PC-9 (cell line): ENCODE measurements around the gene BRSK1. TPM values are rescaled to one million over a fixed set of nuclear protein-coding genes. Genes with fewer than 3 reads are reported as not detected.

Experiments used
- BruUV-seq: library from RNA; stranded (reverse); fragments of 400-500 nt; replicated peaks from 2 replicates; lab custom pipeline; 2021; lab: Mats Ljungman, UMichigan
- CTCF ChIA-PET: fragments of 300-600 bp; sonication (Branson Sonifier 250); formaldehyde crosslinking; loops from one replicate; lab custom pipeline; 2022; ENCODE audit warnings: antibody characterized with exemption; lab: Charles Lee
- POLR2A ChIA-PET: fragments of 300-600 bp; sonication (Branson Sonifier 250); formaldehyde crosslinking; loops from one replicate; lab custom pipeline; 2022; ENCODE audit warnings: antibody characterized with exemption; ENCODE audit not compliant: unreplicated experiment; lab: Charles Lee
- DNase-seq, 2 experiments: peaks; one replicate each; pipeline versions ENCODE4 v3.0.0 to v3.0.0-alpha.2; 2015 to 2022; ENCODE audit warnings: mixed read lengths in 1 of 2
- H2AFZ ChIP-seq: fragments of 200-600 bp; sonication (generic); 2 replicates; pipeline ENCODE4 v1.8.1; 2017; ENCODE audit warnings: antibody characterized with exemption
- H3F3A ChIP-seq: fragments of 200-600 bp; sonication (generic); 2 replicates; pipeline ENCODE4 v1.8.1; 2017; ENCODE audit warnings: antibody characterized with exemption, mild to moderate bottlenecking, low read depth; ENCODE audit not compliant: insufficient read depth
- H3K27ac ChIP-seq: fragments of 200-600 bp; sonication (generic); 2 replicates; pipeline ENCODE4 v1.6.1; 2016; ENCODE audit warnings: mixed run types
- H3K27me3 ChIP-seq: fragments of 200-600 bp; sonication (generic); 2 replicates; pipeline ENCODE4 v1.6.1; 2016; ENCODE audit warnings: low read depth, mixed run types; ENCODE audit not compliant: insufficient read depth
- H3K36me3 ChIP-seq: fragments of 200-600 bp; sonication (generic); 2 replicates; pipeline ENCODE4 v1.6.1; 2016; ENCODE audit warnings: low read depth, mixed run types
- H3K4me1 ChIP-seq: fragments of 200-600 bp; sonication (generic); replicated peaks from 2 replicates; pipeline ENCODE4 v1.6.1; 2016; ENCODE audit warnings: mixed run types; ENCODE audit not compliant: insufficient read depth
- H3K4me2 ChIP-seq: fragments of 200-600 bp; sonication (generic); 2 replicates; pipeline ENCODE4 v1.6.1; 2017; ENCODE audit warnings: mixed run types
- H3K4me3 ChIP-seq: fragments of 200-600 bp; sonication (generic); 2 replicates; pipeline ENCODE4 v1.6.1; 2016; ENCODE audit warnings: mixed run types
- H3K79me2 ChIP-seq: fragments of 200-600 bp; sonication (generic); 2 replicates; pipeline ENCODE4 v1.6.1; 2017; ENCODE audit warnings: low read depth, mixed run types
- H3K9me2 ChIP-seq: fragments of 200-600 bp; sonication (generic); 2 replicates; pipeline ENCODE4 v1.8.1; 2017; ENCODE audit warnings: mild to moderate bottlenecking; ENCODE audit not compliant: insufficient read depth
- H3K9me3 ChIP-seq: fragments of 200-600 bp; sonication (generic); 2 replicates; pipeline ENCODE4 v1.8.1; 2016; ENCODE audit warnings: low read depth; ENCODE audit not compliant: insufficient read depth
- H4K20me1 ChIP-seq: fragments of 200-600 bp; sonication (generic); 2 replicates; pipeline ENCODE4 v1.8.1; 2017; ENCODE audit not compliant: insufficient read depth
- CTCF ChIP-seq: fragments of 200-600 bp; sonication (generic); conservative IDR thresholded peaks from 2 replicates; pipeline ENCODE4 v1.6.1; 2017; ENCODE audit warnings: mixed run types, antibody characterized with exemption, mild to moderate bottlenecking, moderate library complexity
- EZH2 ChIP-seq: fragments of 200-600 bp; sonication (generic); IDR thresholded peaks from 2 replicates; pipeline ENCODE4 v1.8.0; 2017; ENCODE audit warnings: antibody characterized with exemption, low read depth
- intact Hi-C: fragments of 100-400 bp; cut with micrococcal nuclease; formaldehyde crosslinking; loops from one replicate; pipeline ENCODE4 v1.10.0; 2022; ENCODE audit not compliant: unreplicated experiment
- total RNA-seq: library from RNA; stranded (reverse); gene quantifications from 2 replicates; pipeline ENCODE4 v1.2.3, GENCODE V29; 2021

Gene BRSK1
- total RNA-seq, 1 experiment from 2014 or later, result 6.5 TPM

GRCh38 chr19:55273978-55274707, 9.7 kb upstream of the BRSK1 start:
- no peak overlapping the region for H3K4me3 ChIP-seq
- TF ChIP-seq CTCF (no peak), EZH2 (no peak)
- H3K9me2 ChIP-seq, result no peaks in the 10 kb centered on the region
- intact Hi-C loops, result no loop called here
- peaks cover 4% of the 10 kb centered on the region; the same call in 1 of the 2 replicates for H3F3A ChIP-seq
- CTCF ChIA-PET, result no interaction called here
- H4K20me1 ChIP-seq, result 0 out of 2 replicates have a peak, but pooled peaks cover 5% of the 10 kb centered on the region
- H3K79me2 ChIP-seq, result peaks cover 12% of the 10 kb centered on the region
- no peaks in the 10 kb centered on the region for H3K9me3 ChIP-seq
- no peak overlapping the region for H2AFZ ChIP-seq
- H3K4me1 ChIP-seq, result peaks cover 7% of the 10 kb centered on the region; the same call in 1 of the 2 replicates
- DNase-seq, result no peak
- BruUV-seq, result no TSS peak
- H3K27ac ChIP-seq, result no peak overlapping the region
- POLR2A ChIA-PET, result no interaction called here
- H3K36me3 ChIP-seq, result 0 out of 2 replicates have a peak, but pooled peaks cover 6% of the 10 kb centered on the region
- no peak overlapping the region for H3K4me2 ChIP-seq
- no peaks in the 10 kb centered on the region for H3K27me3 ChIP-seq

- no peak overlapping the region for H3K27ac ChIP-seq
- H3K4me1 ChIP-seq, result peaks cover 8% of the 10 kb centered on the region; the same call in 1 of the 2 replicates
- no peaks in the 10 kb centered on the region for H3K9me3 ChIP-seq
- no TSS peak for BruUV-seq
- no peak overlapping the region for H2AFZ ChIP-seq
- H4K20me1 ChIP-seq, result 0 out of 2 replicates have a peak, but pooled peaks cover 5% of the 10 kb centered on the region
- intact Hi-C loops, result no loop called here
- H3F3A ChIP-seq, result peaks cover 11% of the 10 kb centered on the region
- H3K9me2 ChIP-seq, result no peaks in the 10 kb centered on the region
- no peak overlapping the region for H3K4me2 ChIP-seq
- POLR2A ChIA-PET, result interaction anchor here (0.6 to 0.8 kb wide), 3 partner anchors 15 to 437 kb away, joined by 4 to 24 read pairs (median 18); no protein-coding TSS in a partner anchor
- CTCF ChIA-PET, result no interaction called here
- TF ChIP-seq CTCF (no peak), EZH2 (no peak)
- peaks cover 18% of the 10 kb centered on the region for H3K79me2 ChIP-seq
- H3K36me3 ChIP-seq, result 0 out of 2 replicates have a peak, but pooled peaks cover 6% of the 10 kb centered on the region
- no peak overlapping the region for H3K4me3 ChIP-seq
- H3K27me3 ChIP-seq, result no peaks in the 10 kb centered on the region
- DNase-seq, result no peak
Observed at GRCh38 chr19:55275851-55276719, 7.7 kb upstream of the BRSK1 start.
